Upper lobe of left lung (tissue), 6 donors: Measurements from ENCODE around the gene HEXIM2. TPM values are rescaled to one million over a fixed set of nuclear protein-coding genes. Genes with fewer than 3 reads are reported as not detected.
A peak's percentile ranks its signal among the peaks of the same experiment; 100 is the strongest.

Source experiments
- ATAC-seq, 2 donors: fragments of 200-7000 bp; cut with Tn5 transposase; one replicate each; pipeline ENCODE4 v1.9.1; 2022; ENCODE audit warnings: mild to moderate bottlenecking in 2 of 2, moderate library complexity in 2 of 2; ENCODE audit not compliant: low FRiP score in 2 of 2
- DNase-seq, 2 donors: peaks; one replicate each; pipeline ENCODE4 v3.0.0-alpha.2; 2019 to 2020
- H3K27ac ChIP-seq, 4 donors: fragments of 200-600 bp; sonication (generic); one replicate each; pipeline ENCODE4 v1.5.1; 2016 to 2019
- H3K27me3 ChIP-seq, 4 donors: fragments of 200-600 bp; sonication (generic); one replicate each; pipeline ENCODE4 v1.5.1; 2017 to 2019
- H3K36me3 ChIP-seq, 4 donors: fragments of 200-600 bp; sonication (generic); one replicate each; pipeline ENCODE4 v1.5.1; 2016 to 2019
- H3K4me1 ChIP-seq, 4 donors: fragments of 200-600 bp; sonication (generic); one replicate each; pipeline ENCODE4 v1.5.1; 2018 to 2019
- H3K4me3 ChIP-seq, 4 donors: fragments of 200-600 bp; sonication (generic); one replicate each; pipeline ENCODE4 v1.5.1; 2017 to 2019; ENCODE audit warnings: mild to moderate bottlenecking in 2 of 4, moderate library complexity in 1 of 4
- H3K9me3 ChIP-seq, 4 donors: fragments of 200-600 bp; sonication (generic); one replicate each; pipeline ENCODE4 v1.5.1; 2018 to 2019
- EP300 ChIP-seq, 4 donors: sonication (generic); formaldehyde crosslinking; IDR thresholded peaks; one replicate each; pipeline ENCODE4 v1.5.1; 2017; ENCODE audit warnings: antibody characterized with exemption in 4 of 4, control low read depth in 2 of 4
- POLR2A ChIP-seq, 4 donors: fragments of 450-650 bp; IDR thresholded peaks; one replicate each; pipeline ENCODE4 v1.5.1; 2016 to 2017; ENCODE audit warnings: antibody characterized with exemption in 4 of 4, mild to moderate bottlenecking in 2 of 4
- POLR2AphosphoS5 ChIP-seq, 2 donors: sonication (generic); formaldehyde crosslinking; IDR thresholded peaks; one replicate each; pipeline ENCODE4 v1.5.1; 2017; ENCODE audit warnings: antibody characterized with exemption in 2 of 2
- WGBS, 2 donors: methylation state at CpG; one replicate each; pipeline ENCODE4 v1.1.5; 2017 to 2018; 5-methylcytosine and 5-hydroxymethylcytosine counted together
- total RNA-seq, 6 donors: library from RNA; depleted of rRNA in 4 of 6; stranded (reverse); fragments of >200 nt in 4 of 6; gene quantifications; one replicate each; pipeline versions ENCODE4 v1.1.0 to v1.2.1, GENCODE V29; 2016 to 2021
- TF ChIP-seq, protein P1 (sequence below), 6 experiments: fragments of 450-650 bp in 4 of 6; fragments of 200-600 bp in 2 of 6; sonication (generic) in 2 of 6; IDR thresholded peaks; one replicate each; pipeline ENCODE4 v1.5.1; 2016 to 2019; ENCODE audit warnings: antibody characterized with exemption in 6 of 6
- donor health status: DM: no; HTN: no; CAD: no; lungs with moderate emphysema.
- donor health status: DM: no; HTN: yes; CAD: no; lungs with severe emphysema.

The HEXIM2 gene
- total RNA-seq, 6 donors from 2014 or later = 4.1 to 14.7 (median 9.3) TPM

DNA sequence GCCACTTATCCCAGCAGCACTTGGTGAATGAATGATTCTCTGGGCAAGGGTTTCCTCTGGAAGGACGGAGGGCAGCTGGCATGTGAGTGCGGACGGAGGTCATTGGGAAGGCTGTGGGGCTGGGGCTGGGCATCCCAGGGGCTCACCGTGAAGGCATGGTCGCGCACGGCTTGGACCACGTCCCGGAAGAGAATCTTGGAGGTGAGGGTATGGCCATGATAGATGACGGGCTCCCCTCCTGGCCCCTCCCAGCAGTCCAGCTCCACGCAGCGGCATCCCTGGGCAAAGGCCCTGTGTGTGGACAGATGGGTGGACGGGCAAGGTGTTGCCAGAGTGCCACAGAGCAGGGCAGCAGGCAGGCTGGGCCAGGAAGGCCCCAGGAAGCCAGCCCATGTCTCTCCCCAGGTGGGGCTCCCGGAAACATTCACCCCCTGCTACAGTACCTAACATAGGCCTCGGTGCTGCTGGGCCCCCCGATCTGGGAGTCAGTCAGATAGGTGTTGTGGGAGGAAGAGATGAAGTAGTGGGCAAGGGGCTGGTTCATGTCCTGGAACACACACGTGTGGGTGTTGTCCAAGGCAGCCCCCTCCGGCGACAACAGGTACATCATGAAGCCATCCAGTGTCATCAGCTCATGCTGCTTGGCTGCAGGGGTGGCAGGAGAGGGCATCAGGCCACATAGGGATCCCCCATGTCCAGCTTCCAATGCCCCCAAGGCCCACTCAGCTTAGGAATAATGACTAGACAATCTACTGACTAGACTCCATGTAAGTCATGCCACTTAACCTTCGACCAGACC lies 43.6 kb upstream of the HEXIM2 start:
- Histone ChIP-seq H3K27me3 (no peaks in the 10 kb centered on the region), H3K9me3 (no peaks in the 10 kb centered on the region), H3K36me3 (peaks cover 0 to 58% (median 7%) of the 10 kb centered on the region in 4 donors), H3K27ac (no peak overlapping the region), H3K4me1 (peaks cover 3 to 14% (median 6%) of the 10 kb centered on the region in 4 donors), H3K4me3 (no peak overlapping the region)
- WGBS, 2 donors = 94 to 96% methylated on average over 10 to 11 of the region's 20 CpGs
- no peak for TF ChIP-seq POLR2A (IDR thresholded peaks at IDR 0.05)
- TF ChIP-seq POLR2AphosphoS5 (IDR thresholded peaks at IDR 0.05) = no peak
- no peak for TF ChIP-seq EP300 (IDR thresholded peaks at IDR 0.05)
- TF ChIP-seq, protein P1, sequence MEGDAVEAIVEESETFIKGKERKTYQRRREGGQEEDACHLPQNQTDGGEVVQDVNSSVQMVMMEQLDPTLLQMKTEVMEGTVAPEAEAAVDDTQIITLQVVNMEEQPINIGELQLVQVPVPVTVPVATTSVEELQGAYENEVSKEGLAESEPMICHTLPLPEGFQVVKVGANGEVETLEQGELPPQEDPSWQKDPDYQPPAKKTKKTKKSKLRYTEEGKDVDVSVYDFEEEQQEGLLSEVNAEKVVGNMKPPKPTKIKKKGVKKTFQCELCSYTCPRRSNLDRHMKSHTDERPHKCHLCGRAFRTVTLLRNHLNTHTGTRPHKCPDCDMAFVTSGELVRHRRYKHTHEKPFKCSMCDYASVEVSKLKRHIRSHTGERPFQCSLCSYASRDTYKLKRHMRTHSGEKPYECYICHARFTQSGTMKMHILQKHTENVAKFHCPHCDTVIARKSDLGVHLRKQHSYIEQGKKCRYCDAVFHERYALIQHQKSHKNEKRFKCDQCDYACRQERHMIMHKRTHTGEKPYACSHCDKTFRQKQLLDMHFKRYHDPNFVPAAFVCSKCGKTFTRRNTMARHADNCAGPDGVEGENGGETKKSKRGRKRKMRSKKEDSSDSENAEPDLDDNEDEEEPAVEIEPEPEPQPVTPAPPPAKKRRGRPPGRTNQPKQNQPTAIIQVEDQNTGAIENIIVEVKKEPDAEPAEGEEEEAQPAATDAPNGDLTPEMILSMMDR (IDR thresholded peaks at IDR 0.05) = no peak
- ATAC-seq (no peak), DNase-seq (peak in 1 of 2 donors; percentile 73)

DNA sequence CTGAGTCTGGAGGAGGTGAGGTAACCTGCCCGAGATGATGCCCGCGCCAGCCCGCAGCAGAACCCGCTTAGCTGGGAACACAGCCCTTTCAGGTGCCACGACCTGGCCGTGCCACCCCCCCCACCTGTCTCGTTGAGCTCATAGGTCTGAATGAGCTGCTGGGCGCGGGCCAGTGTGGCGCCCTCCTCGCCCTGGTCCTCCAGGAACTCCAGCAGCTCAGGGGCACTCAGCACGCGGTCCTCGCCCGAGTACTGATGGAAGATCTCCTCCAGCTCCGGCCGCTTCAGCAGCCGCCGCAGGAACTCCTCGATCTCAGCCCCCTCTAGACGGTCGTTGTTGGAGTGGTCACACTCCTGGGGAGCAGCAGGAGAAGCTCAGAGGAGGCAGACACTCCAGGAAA lies 43.0 kb upstream of the HEXIM2 start:
- 87 to 88% methylated on average over 13 to 19 of the region's 23 CpGs for WGBS, 2 donors
- peaks cover 8 to 18% (median 12%) of the 10 kb centered on the region in 4 donors for H3K4me1 ChIP-seq
- H3K27me3 ChIP-seq = no peaks in the 10 kb centered on the region
- DNase-seq = peak in 1 of 2 donors; percentile 82
- ATAC-seq = no peak
- H3K36me3 ChIP-seq = peaks cover 0 to 52% (median 7%) of the 10 kb centered on the region in 4 donors
- no peak overlapping the region for H3K4me3 ChIP-seq
- TF ChIP-seq EP300 (IDR thresholded peaks at IDR 0.05) (no peak), POLR2A (IDR thresholded peaks at IDR 0.05) (no peak), POLR2AphosphoS5 (IDR thresholded peaks at IDR 0.05) (no peak)
- TF ChIP-seq, protein P1 (IDR thresholded peaks at IDR 0.05) = no peak
- no peak overlapping the region for H3K27ac ChIP-seq
- no peaks in the 10 kb centered on the region for H3K9me3 ChIP-seq

DNA sequence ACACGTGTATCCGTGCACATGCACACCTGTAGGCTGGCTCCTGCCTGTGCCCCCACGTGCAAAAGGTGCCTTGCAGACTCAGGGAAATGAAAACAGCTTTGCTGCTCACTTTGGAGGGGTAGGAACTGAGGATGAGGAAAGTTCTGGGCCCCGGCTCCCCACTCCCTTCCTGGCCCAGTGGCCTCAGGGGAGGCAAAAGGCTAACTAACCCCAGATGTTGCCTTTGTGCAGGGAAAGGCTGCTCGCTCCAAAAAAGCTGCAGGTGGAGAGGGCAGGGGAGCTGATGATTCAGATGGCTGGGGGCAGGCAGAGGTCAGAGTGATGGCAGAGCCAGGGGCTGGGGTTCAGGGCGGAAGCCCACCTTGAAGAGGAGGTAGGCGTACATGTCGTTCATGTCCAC lies 41.7 kb upstream of the HEXIM2 start:
- TF ChIP-seq, protein P1 (IDR thresholded peaks at IDR 0.05) = no peak
- TF ChIP-seq POLR2A (IDR thresholded peaks at IDR 0.05) (no peak), POLR2AphosphoS5 (IDR thresholded peaks at IDR 0.05) (no peak), EP300 (IDR thresholded peaks at IDR 0.05) (no peak)
- Histone ChIP-seq H3K9me3 (no peaks in the 10 kb centered on the region), H3K4me1 (peaks cover 18 to 30% (median 23%) of the 10 kb centered on the region in 4 donors), H3K4me3 (no peak overlapping the region), H3K27me3 (no peaks in the 10 kb centered on the region), H3K27ac (no peak overlapping the region), H3K36me3 (peaks cover 0 to 42% (median 7%) of the 10 kb centered on the region in 4 donors)
- 84 to 92% methylated on average over 8 of the region's 8 CpGs for WGBS, 2 donors
- no peak for ATAC-seq
- DNase-seq = no peak

DNA sequence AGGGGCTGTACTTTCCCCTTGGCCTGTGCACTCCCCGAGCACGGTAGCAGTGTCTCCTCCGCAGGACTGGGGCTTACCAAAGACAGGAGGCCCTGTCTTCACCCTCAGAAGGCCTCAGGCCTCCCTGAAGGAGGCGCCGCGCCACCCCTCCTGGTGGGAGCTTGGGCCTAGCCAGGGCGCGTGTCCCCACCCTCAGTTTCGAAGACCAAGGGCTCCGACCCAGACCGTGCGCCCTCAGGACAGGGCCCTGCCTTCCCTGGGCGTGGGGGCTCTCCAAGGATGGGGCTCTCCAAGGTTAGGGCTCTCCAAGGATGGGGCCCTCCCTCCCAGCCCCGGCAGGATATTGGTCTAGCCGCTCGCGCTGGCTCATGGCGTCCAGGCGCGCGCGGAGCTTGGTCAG lies 41.1 kb upstream of the HEXIM2 start:
- peaks cover 18 to 30% (median 23%) of the 10 kb centered on the region in 4 donors for H3K4me1 ChIP-seq
- ATAC-seq = no peak
- no peak for TF ChIP-seq POLR2AphosphoS5 (IDR thresholded peaks at IDR 0.05)
- no peak for TF ChIP-seq POLR2A (IDR thresholded peaks at IDR 0.05)
- TF ChIP-seq EP300 (IDR thresholded peaks at IDR 0.05) = no peak
- TF ChIP-seq, protein P1 (IDR thresholded peaks at IDR 0.05) = no peak
- H3K4me3 ChIP-seq = no peak overlapping the region
- H3K36me3 ChIP-seq = peaks cover 0 to 42% (median 7%) of the 10 kb centered on the region in 4 donors
- no peak overlapping the region for H3K27ac ChIP-seq
- no peaks in the 10 kb centered on the region for H3K9me3 ChIP-seq
- DNase-seq = no peak
- 88% methylated on average over 18 of the region's 22 CpGs; no CpG with 5 or more reads in 1 of the 2 donors for WGBS, 2 donors
- H3K27me3 ChIP-seq = no peaks in the 10 kb centered on the region
